A549 (cell line): ENCODE measurements around the gene POLE. TPM values are rescaled to one million over a fixed set of nuclear protein-coding genes. Genes with fewer than 3 reads are reported as not detected.

Experiments
- ATAC-seq, 2 experiments: fragments of 200-7000 bp in 1 of 2; fragments of >200 bp in 1 of 2; cut with Nextera tagmentation in 1 of 2; cut with Tn5 transposase in 1 of 2; 3 replicates each; pipeline versions ENCODE4 v1.8.0 to v1.9.1; 2018 to 2020; ENCODE audit warnings: mild to moderate bottlenecking in 1 of 2, moderate library complexity in 1 of 2
- CTCF ChIA-PET: fragments of 300-600 bp; sonication (Branson Sonifier 250); formaldehyde crosslinking; extraction: SDS; loops from one replicate; lab custom pipeline; 2021; ENCODE audit warnings: antibody characterized with exemption, inconsistent platforms; lab: Yijun Ruan, JAX
- POLR2A ChIA-PET: fragments of 350-600 bp; formaldehyde crosslinking; extraction: SDS; loops from one replicate; lab custom pipeline; 2021; ENCODE audit warnings: antibody characterized with exemption, inconsistent platforms; lab: Yijun Ruan, JAX
- DNase-seq, 2 experiments: peaks; one replicate each; pipeline versions ENCODE4 v3.0.0 to v3.0.0-alpha.2; 2011 to 2016; ENCODE audit warnings: low read depth in 1 of 2, low spot score in 1 of 2
- FAIRE-seq: peaks from 2 replicates; lab custom pipeline; 2011; peaks lifted over from hg19 to GRCh38; lab: Jason Lieb, UNC
- H3K27ac ChIP-seq, 2 experiments: fragments of >200 bp; sonication (Bioruptor Twin); formaldehyde crosslinking; 3 replicates each; pipeline ENCODE4 v1.5.1; 2016 to 2017
- H3K4me1 ChIP-seq: fragments of >200 bp; sonication (Bioruptor Twin); formaldehyde crosslinking; 3 replicates; pipeline ENCODE4 v1.6.1; 2016
- H3K4me2 ChIP-seq: fragments of >200 bp; sonication (Bioruptor Twin); formaldehyde crosslinking; 3 replicates; pipeline ENCODE4 v1.6.1; 2016
- H3K4me3 ChIP-seq: fragments of >200 bp; sonication (Bioruptor Twin); formaldehyde crosslinking; 3 replicates; pipeline ENCODE4 v1.5.1; 2016
- H3K9me3 ChIP-seq: fragments of >200 bp; sonication (Bioruptor Twin); formaldehyde crosslinking; 3 replicates; pipeline ENCODE4 v1.6.1; 2016
- BHLHE40 ChIP-seq: IDR thresholded peaks from 2 replicates; pipeline ENCODE4 v1.6.1; 2012; ENCODE audit warnings: low read depth, low read length, inconsistent platforms
- CBX8 ChIP-seq: fragments of 200-600 bp; sonication (generic); IDR thresholded peaks from 2 replicates; pipeline ENCODE4 v1.6.1; 2016
- CEBPB ChIP-seq, 2 experiments: fragments of >200 bp in 1 of 2; sonication (Bioruptor Twin) in 1 of 2; formaldehyde crosslinking in 1 of 2; IDR thresholded peaks; 2 replicates each; pipeline ENCODE4 v1.6.1; 2012 to 2016
- CHD2 ChIP-seq: fragments of 150-350 bp; IDR thresholded peaks from 2 replicates; pipeline ENCODE4 v1.6.1; 2014; ENCODE audit warnings: low read length; ENCODE audit not compliant: partially characterized antibody
- EHF ChIP-seq: fragments of 250-450 bp; sonication (Bioruptor Pico); IDR thresholded peaks from 2 replicates; pipeline ENCODE4 v1.5.0; 2020; ENCODE audit warnings: mild to moderate bottlenecking
- ESRRA ChIP-seq: fragments of 150-350 bp; IDR thresholded peaks from 2 replicates; pipeline ENCODE4 v1.6.1; 2014; ENCODE audit warnings: mild to moderate bottlenecking, low read length, borderline replicate concordance
- FOSL2 ChIP-seq, 2 experiments: fragments of 450-650 bp in 1 of 2; fragments of >200 bp in 1 of 2; sonication (Bioruptor Twin) in 1 of 2; formaldehyde crosslinking; IDR thresholded peaks; 2 replicates each; pipeline versions ENCODE4 v1.5.0 to v1.6.1; 2016 to 2020; ENCODE audit warnings: mild to moderate bottlenecking in 1 of 2, moderate library complexity in 1 of 2
- FOXS1 ChIP-seq: fragments of 250-450 bp; sonication (Bioruptor Pico); IDR thresholded peaks from 2 replicates; pipeline ENCODE4 v1.5.0; 2020; ENCODE audit warnings: mild to moderate bottlenecking, moderate library complexity
- HDAC2 ChIP-seq: fragments of 200-600 bp; sonication (generic); IDR thresholded peaks from 2 replicates; pipeline ENCODE4 v1.6.1; 2016
- HEYL ChIP-seq: fragments of 250-450 bp; sonication (Bioruptor Pico); IDR thresholded peaks from 2 replicates; pipeline ENCODE4 v1.8.0; 2021; ENCODE audit warnings: mild to moderate bottlenecking, moderate library complexity
- HOXA7 ChIP-seq: fragments of 250-450 bp; sonication (Bioruptor Pico); IDR thresholded peaks from 2 replicates; pipeline ENCODE4 v1.5.0; 2020; ENCODE audit warnings: mild to moderate bottlenecking, moderate library complexity
- JUN ChIP-seq, 2 experiments: fragments of >200 bp; sonication (Bioruptor Twin); formaldehyde crosslinking; IDR thresholded peaks; 2 replicates in 1 of 2; 3 replicates in 1 of 2; pipeline ENCODE4 v1.6.1; 2016 to 2017
- JUNB ChIP-seq: fragments of >200 bp; sonication (Bioruptor Twin); formaldehyde crosslinking; IDR thresholded peaks from 2 replicates; pipeline ENCODE4 v1.6.1; 2016
- KDM5A ChIP-seq: fragments of 200-600 bp; sonication (generic); IDR thresholded peaks from 2 replicates; pipeline ENCODE4 v1.6.1; 2016; ENCODE audit warnings: antibody characterized with exemption, mild to moderate bottlenecking
- NPAS2 ChIP-seq: fragments of 250-450 bp; sonication (Bioruptor Pico); IDR thresholded peaks from 2 replicates; pipeline ENCODE4 v1.8.0; 2022; ENCODE audit warnings: mild to moderate bottlenecking, moderate library complexity, borderline replicate concordance
- PHF8 ChIP-seq: fragments of 200-600 bp; sonication (generic); IDR thresholded peaks from 2 replicates; pipeline ENCODE4 v1.6.1; 2016; ENCODE audit warnings: low read depth, mild to moderate bottlenecking, antibody characterized with exemption, moderate library complexity, borderline replicate concordance
- POLR2AphosphoS2 ChIP-seq: conservative IDR thresholded peaks from 2 replicates; pipeline ENCODE4 v1.6.1; 2012; ENCODE audit warnings: low read length, improper control_type of control experiment, inconsistent platforms
- RAD21 ChIP-seq, 2 experiments: fragments of >200 bp in 1 of 2; sonication (Bioruptor Twin) in 1 of 2; formaldehyde crosslinking in 1 of 2; IDR thresholded peaks in 1 of 2; conservative IDR thresholded peaks in 1 of 2; 2 replicates in 1 of 2; 3 replicates in 1 of 2; pipeline ENCODE4 v1.6.1; 2012 to 2018; ENCODE audit warnings: inconsistent platforms in 1 of 2
- RCOR1 ChIP-seq: fragments of 150-350 bp; IDR thresholded peaks from 2 replicates; pipeline ENCODE4 v1.6.1; 2014; ENCODE audit warnings: antibody characterized with exemption, low read length, low read depth
- SMC3 ChIP-seq: fragments of >200 bp; sonication (Bioruptor Twin); formaldehyde crosslinking; IDR thresholded peaks from 3 replicates; pipeline ENCODE4 v1.6.1; 2018; ENCODE audit warnings: inconsistent platforms
- ZC3H11A ChIP-seq: fragments of 450-650 bp; IDR thresholded peaks from 2 replicates; pipeline ENCODE4 v1.6.1; 2014; ENCODE audit warnings: antibody characterized with exemption, mild to moderate bottlenecking
- ZFP36 ChIP-seq: fragments of 450-650 bp; IDR thresholded peaks from 2 replicates; pipeline ENCODE4 v1.6.1; 2014; ENCODE audit warnings: borderline replicate concordance; ENCODE audit not compliant: partially characterized antibody
- WGBS: methylation state at CpG from one replicate; pipeline ENCODE4 v1.1.6; 2017; ENCODE audit errors: missing lambda C conversion rate; 5-methylcytosine and 5-hydroxymethylcytosine counted together
- polyA plus RNA-seq, 4 experiments: library from polyadenylated mRNA; depleted of rRNA in 3 of 4; stranded (reverse); fragments of >200 nt; fragmentation: RNase III in 1 of 4; extraction: RNeasy Plus Mini Kit Qiagen cat#74134 plus additional on column Dnase treatment in 1 of 4; gene quantifications; 2 replicates in 3 of 4; 3 replicates in 1 of 4; pipeline ENCODE4 v1.2.3, GENCODE V29; 2011 to 2017
- TF ChIP-seq, protein P1 (sequence below): fragments of 250-450 bp; sonication (Bioruptor Pico); IDR thresholded peaks from 2 replicates; pipeline ENCODE4 v1.5.0; 2021; ENCODE audit warnings: mild to moderate bottlenecking, moderate library complexity, borderline replicate concordance
- TF ChIP-seq, protein P2 (sequence below): fragments of 450-650 bp; IDR thresholded peaks from 2 replicates; pipeline ENCODE4 v1.6.1; 2014; ENCODE audit warnings: antibody characterized with exemption

The POLE gene
- polyA plus RNA-seq, 2 of the 4 experiments (the other 2 are of a cell fraction): 28.9 to 67.2 TPM

DNA sequence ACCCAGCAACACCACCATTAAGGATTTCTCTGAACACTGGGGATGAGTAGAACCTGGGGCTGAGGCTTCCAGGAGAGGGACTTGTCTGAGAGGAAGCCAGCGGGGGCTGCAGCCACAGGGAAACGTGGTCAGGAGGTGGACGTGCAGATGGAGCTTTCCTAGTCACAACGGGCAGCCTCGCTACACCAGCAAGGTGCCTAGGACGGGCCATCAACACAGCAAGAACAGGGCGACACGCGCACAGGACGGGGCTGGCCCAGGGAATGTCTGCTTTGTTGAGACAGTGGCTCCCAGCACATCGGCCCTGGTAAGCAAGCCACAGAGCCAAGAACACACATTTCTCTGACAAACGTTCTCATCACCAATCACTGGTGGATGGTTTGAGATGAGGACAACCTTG lies 49.2 kb upstream of the POLE start:
- ChIA-PET CTCF (interaction anchor here (0.6 to 1.6 kb wide), 4 partner anchors 10 to 367 kb away, joined by 3 to 4 read pairs (median 3); no protein-coding TSS in a partner anchor), POLR2A (no interaction called here)
- ATAC-seq (peak in 1 of 2 experiments; percentile 16; a peak in 3 of 6 replicates), DNase-seq (no peak), FAIRE-seq (no peak)
- no peak overlapping the region for H3K4me3 ChIP-seq
- TF ChIP-seq CHD2: no peak
- TF ChIP-seq CBX8: no peak
- H3K4me2 ChIP-seq: no peak overlapping the region
- H3K27ac ChIP-seq: no peak overlapping the region
- no peaks in the 10 kb centered on the region for H3K4me1 ChIP-seq
- H3K9me3 ChIP-seq: no peaks in the 10 kb centered on the region
- 91% methylated on average over 12 of the region's 12 CpGs for WGBS

DNA sequence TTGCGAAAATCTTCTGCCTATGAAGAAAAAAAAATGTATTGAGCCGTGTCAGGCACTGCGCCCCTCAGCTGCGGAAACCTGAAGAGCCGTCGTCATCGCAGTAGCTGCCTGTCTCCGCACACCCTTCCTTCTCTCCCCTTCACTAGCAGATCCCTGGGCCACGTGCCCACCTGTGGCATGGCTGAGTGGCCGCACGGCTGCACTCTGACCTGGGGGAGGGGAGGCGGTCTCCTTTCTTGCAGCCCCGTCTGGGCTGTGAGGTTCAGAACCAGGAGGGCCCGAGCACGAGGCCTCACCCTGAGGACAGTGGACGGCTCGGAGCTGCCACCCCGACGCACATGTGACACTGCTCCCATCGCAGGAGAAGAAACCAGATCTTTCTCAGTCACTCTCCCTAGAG lies 48.4 kb upstream of the POLE start:
- H3K9me3 ChIP-seq: no peaks in the 10 kb centered on the region
- H3K4me2 ChIP-seq: no peak overlapping the region
- H3K4me3 ChIP-seq: no peak overlapping the region
- no peak for FAIRE-seq
- TF ChIP-seq CBX8: no peak
- TF ChIP-seq, protein P1, sequence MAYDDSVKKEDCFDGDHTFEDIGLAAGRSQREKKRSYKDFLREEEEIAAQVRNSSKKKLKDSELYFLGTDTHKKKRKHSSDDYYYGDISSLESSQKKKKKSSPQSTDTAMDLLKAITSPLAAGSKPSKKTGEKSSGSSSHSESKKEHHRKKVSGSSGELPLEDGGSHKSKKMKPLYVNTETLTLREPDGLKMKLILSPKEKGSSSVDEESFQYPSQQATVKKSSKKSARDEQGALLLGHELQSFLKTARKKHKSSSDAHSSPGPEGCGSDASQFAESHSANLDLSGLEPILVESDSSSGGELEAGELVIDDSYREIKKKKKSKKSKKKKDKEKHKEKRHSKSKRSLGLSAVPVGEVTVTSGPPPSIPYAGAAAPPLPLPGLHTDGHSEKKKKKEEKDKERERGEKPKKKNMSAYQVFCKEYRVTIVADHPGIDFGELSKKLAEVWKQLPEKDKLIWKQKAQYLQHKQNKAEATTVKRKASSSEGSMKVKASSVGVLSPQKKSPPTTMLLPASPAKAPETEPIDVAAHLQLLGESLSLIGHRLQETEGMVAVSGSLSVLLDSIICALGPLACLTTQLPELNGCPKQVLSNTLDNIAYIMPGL (CRISPR knock-in tag): no peak
- TF ChIP-seq HDAC2: no peak
- no peak for TF ChIP-seq ZC3H11A
- TF ChIP-seq POLR2AphosphoS2: no peak
- TF ChIP-seq HOXA7 (CRISPR knock-in tag): no peak
- no peak for TF ChIP-seq JUN (IDR thresholded peaks at IDR 0.05)
- TF ChIP-seq ZFP36: no peak
- TF ChIP-seq ESRRA: no peak
- no peak for TF ChIP-seq BHLHE40
- no peak for TF ChIP-seq FOXS1 (CRISPR knock-in tag)
- TF ChIP-seq FOSL2 (IDR thresholded peaks at IDR 0.05): no peak
- TF ChIP-seq FOSL2 (CRISPR knock-in tag; IDR thresholded peaks at IDR 0.05): no peak
- TF ChIP-seq, protein P2, sequence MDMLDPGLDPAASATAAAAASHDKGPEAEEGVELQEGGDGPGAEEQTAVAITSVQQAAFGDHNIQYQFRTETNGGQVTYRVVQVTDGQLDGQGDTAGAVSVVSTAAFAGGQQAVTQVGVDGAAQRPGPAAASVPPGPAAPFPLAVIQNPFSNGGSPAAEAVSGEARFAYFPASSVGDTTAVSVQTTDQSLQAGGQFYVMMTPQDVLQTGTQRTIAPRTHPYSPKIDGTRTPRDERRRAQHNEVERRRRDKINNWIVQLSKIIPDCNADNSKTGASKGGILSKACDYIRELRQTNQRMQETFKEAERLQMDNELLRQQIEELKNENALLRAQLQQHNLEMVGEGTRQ: no peak
- TF ChIP-seq EHF (CRISPR knock-in tag): no peak
- TF ChIP-seq SMC3: no peak
- no peak for TF ChIP-seq JUNB
- TF ChIP-seq KDM5A: no peak
- TF ChIP-seq RCOR1: no peak
- TF ChIP-seq RAD21 (conservative IDR thresholded peaks at IDR 0.05 in 1 of 2, IDR thresholded peaks at IDR 0.05 in 1 of 2): no peak
- no peak for TF ChIP-seq CEBPB (IDR thresholded peaks at IDR 0.05)
- POLR2A ChIA-PET: no interaction called here
- no peak overlapping the region for H3K27ac ChIP-seq
- 91% methylated on average over 17 of the region's 20 CpGs for WGBS
- CTCF ChIA-PET: interaction anchor here (0.9 to 3.1 kb wide), 5 partner anchors 11 to 33 kb away, joined by 3 to 6 read pairs (median 3); no protein-coding TSS in a partner anchor
- DNase-seq: no peak
- H3K4me1 ChIP-seq: no peaks in the 10 kb centered on the region
- no peak; a peak in 1 of 6 replicates for ATAC-seq

DNA sequence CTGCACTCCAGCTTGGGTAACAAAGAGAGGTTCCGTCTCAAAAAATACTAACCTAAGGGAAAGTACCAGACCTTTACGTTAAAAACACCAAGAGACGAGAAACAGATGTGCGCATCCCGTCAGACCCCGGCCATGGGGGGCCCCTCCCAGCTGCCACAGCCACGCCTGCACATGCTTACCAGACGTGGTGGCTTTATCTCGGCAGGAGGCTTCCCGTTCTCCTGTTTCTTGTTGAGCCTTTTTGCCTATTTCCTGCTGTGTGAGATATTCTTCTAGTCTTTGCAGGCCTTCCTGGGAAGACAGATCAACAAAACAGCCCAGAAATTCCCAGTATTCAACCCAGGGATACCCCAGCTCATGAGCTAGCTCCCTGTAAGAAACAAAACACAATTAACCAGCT lies 47.1 kb upstream of the POLE start:
- FAIRE-seq (no peak), ATAC-seq (no peak), DNase-seq (no peak)
- ChIA-PET CTCF (interaction anchor here (0.6 to 3.1 kb wide), 2 partner anchors 12 to 34 kb away, joined by 3 to 6 read pairs; no protein-coding TSS in a partner anchor), POLR2A (no interaction called here)
- Histone ChIP-seq H3K27ac (no peak overlapping the region), H3K4me1 (no peaks in the 10 kb centered on the region), H3K9me3 (no peaks in the 10 kb centered on the region)
- TF ChIP-seq NPAS2 (CRISPR knock-in tag) (no peak), HEYL (CRISPR knock-in tag) (no peak), PHF8 (no peak), RAD21 (conservative IDR thresholded peaks at IDR 0.05 in 1 of 2, IDR thresholded peaks at IDR 0.05 in 1 of 2) (no peak)
- TF ChIP-seq, all 56 proteins: peak for 0
- no peak overlapping the region for H3K4me3 ChIP-seq
- 84% methylated on average over 10 of the region's 10 CpGs for WGBS
- no peak overlapping the region for H3K4me2 ChIP-seq
